Adrenal gland (tissue), 12 donors: ENCODE results near the gene HIVEP1. TPM values are rescaled to one million over a fixed set of nuclear protein-coding genes. Genes with fewer than 3 reads are reported as not detected.

ENCODE experiments used
- DNase-seq, 7 donors: peaks; one replicate each; pipeline ENCODE4 v3.0.0-alpha.2; 2019 to 2020
- H3K27ac ChIP-seq, 5 donors: fragments of 200-600 bp; sonication (generic) in 4 of 5; 1 replicate in 3 of 5; 2 replicates in 2 of 5; pipeline versions ENCODE4 v1.5.1 to v1.8.0; 2016 to 2020; ENCODE audit warnings: mild to moderate bottlenecking in 1 of 5
- H3K27me3 ChIP-seq: fragments of 200-600 bp; 2 replicates; pipeline ENCODE4 v1.8.0; 2021
- H3K36me3 ChIP-seq, 2 donors: fragments of 200-600 bp; replicated peaks in 1 of 2; 1 replicate in 1 of 2; 2 replicates in 1 of 2; pipeline versions ENCODE4 v1.5.1 to v1.8.0; 2018 to 2022
- H3K4me1 ChIP-seq, 2 donors: fragments of 200-600 bp; replicated peaks in 1 of 2; 1 replicate in 1 of 2; 2 replicates in 1 of 2; pipeline versions ENCODE4 v1.5.1 to v1.8.0; 2018 to 2021
- H3K4me3 ChIP-seq, 4 donors: fragments of 200-600 bp; sonication (generic) in 3 of 4; one replicate each; pipeline ENCODE4 v1.5.1; 2016 to 2018
- H3K9me3 ChIP-seq, 3 donors: fragments of 200-600 bp; sonication (generic) in 1 of 3; replicated peaks in 1 of 3; 1 replicate in 2 of 3; 2 replicates in 1 of 3; pipeline versions ENCODE4 v1.5.1 to v1.8.0; 2016 to 2021
- CTCF ChIP-seq, 6 experiments: fragments of 450-650 bp in 4 of 6; fragments of 200-600 bp in 2 of 6; sonication (generic) in 1 of 6; IDR thresholded peaks; 1 replicate in 5 of 6; 2 replicates in 1 of 6; pipeline versions ENCODE4 v1.5.1 to v1.8.0; 2016 to 2021; ENCODE audit warnings: antibody characterized with exemption in 6 of 6, mild to moderate bottlenecking in 2 of 6, moderate library complexity in 1 of 6
- POLR2A ChIP-seq, 2 donors: fragments of 450-650 bp; IDR thresholded peaks; one replicate each; pipeline ENCODE4 v1.6.1; 2017; ENCODE audit warnings: antibody characterized with exemption in 2 of 2, mild to moderate bottlenecking in 2 of 2, moderate library complexity in 1 of 2
- WGBS, 4 donors: extraction: QIAGEN DNeasy Blood & Tissue Kit in 2 of 4; methylation state at CpG; one replicate each; pipeline versions ENCODE4 v1.1.5 to v1.1.7; 2013 to 2017; 5-methylcytosine and 5-hydroxymethylcytosine counted together
- intact Hi-C, 2 donors: fragments of 100-400 bp; cut with DNase I; formaldehyde crosslinking; loops; one replicate each; pipeline versions ENCODE4 v1.14.1 to v1.15.0; 2022 to 2023
- polyA plus RNA-seq, 3 donors: library from polyadenylated mRNA; stranded (reverse); fragments of 200-250 nt in 2 of 3; fragments of 350-450 nt in 1 of 3; fragmentation: Illumina TruSeq in 1 of 3; extraction: RNeasy Lipid Tissue Mini Kit (QIAGEN cat#74804) in 1 of 3; gene quantifications; one replicate each; pipeline ENCODE4 v1.2.3, GENCODE V29; 2013 to 2014
- total RNA-seq, 9 donors: library from RNA; depleted of rRNA in 4 of 9; stranded (reverse); fragments of >200 nt in 4 of 9; fragments of 120-200 nt in 1 of 9; fragmentation: NEBNext Ultra II Directional in 1 of 9; extraction: Animal tissue kit (Norgen Biotek cat#: 25700) in 1 of 9; gene quantifications; one replicate each; pipeline versions ENCODE4 v1.1.0 to v1.2.4, GENCODE V29; 2013 to 2023
- donor health status: healthy with polysubstance abuse.
- donor health status: Bipolar disorder and iron deficiency.
- donor health status: DM: yes; HTN: yes; CAD: no.
- donor health status: DM: no; HTN: no; CAD: no.
- donor health status: DM: no; HTN: no; CAD: no.
- donor health status: DM: yes; HTN: yes; CAD: no.

The HIVEP1 gene
- total and polyA plus RNA-seq, 12 donors = 3.6 to 22.3 (median 11.9) TPM

GRCh38 chr6:11974089-11974488 lies 38.0 kb upstream of the HIVEP1 start:
- H3K27me3 ChIP-seq = no peaks in the 10 kb centered on the region
- no peaks in the 10 kb centered on the region for H3K9me3 ChIP-seq
- intact Hi-C loops = no loop called here
- TF ChIP-seq CTCF (IDR thresholded peaks at IDR 0.05) (no peak), POLR2A (IDR thresholded peaks at IDR 0.05) (no peak)
- no peak for DNase-seq
- peaks cover 5% of the 10 kb centered on the region in 2 donors for H3K4me1 ChIP-seq
- no peaks in the 10 kb centered on the region for H3K36me3 ChIP-seq
- H3K4me3 ChIP-seq = no peak overlapping the region
- no peak overlapping the region for H3K27ac ChIP-seq

- no peaks in the 10 kb centered on the region for H3K36me3 ChIP-seq
- H3K9me3 ChIP-seq = no peaks in the 10 kb centered on the region
- TF ChIP-seq POLR2A (IDR thresholded peaks at IDR 0.05) = no peak
- TF ChIP-seq CTCF (IDR thresholded peaks at IDR 0.05) = no peak
- 66 to 70% (median 68%) methylated on average over 14 of the region's 14 CpGs for WGBS, 4 donors
- peak in 6 of 7 donors; percentile 24 to 62 (median 38) for DNase-seq
- peaks cover 5% of the 10 kb centered on the region in 2 donors for H3K4me1 ChIP-seq
- no peaks in the 10 kb centered on the region for H3K27me3 ChIP-seq
- no peak overlapping the region for H3K4me3 ChIP-seq
- intact Hi-C loops = no loop called here
- H3K27ac ChIP-seq = no peak overlapping the region
Observed at GRCh38 chr6:11975353-11975977, 36.6 kb upstream of the HIVEP1 start.

- 71 to 83% (median 80%) methylated on average over 1 of the region's 1 CpG for WGBS, 4 donors
- Histone ChIP-seq H3K36me3 (no peaks in the 10 kb centered on the region), H3K4me1 (peaks cover 5% of the 10 kb centered on the region in 2 donors), H3K27me3 (no peaks in the 10 kb centered on the region), H3K4me3 (no peak overlapping the region), H3K27ac (no peak overlapping the region), H3K9me3 (no peaks in the 10 kb centered on the region)
- intact Hi-C loops = no loop called here
- DNase-seq = no peak
- TF ChIP-seq POLR2A (IDR thresholded peaks at IDR 0.05) (no peak), CTCF (IDR thresholded peaks at IDR 0.05) (no peak)
Observed at GRCh38 chr6:11976489-11976888, 35.6 kb upstream of the HIVEP1 start.

GRCh38 chr6:11977193-11977592 lies 34.9 kb upstream of the HIVEP1 start:
- no peak overlapping the region for H3K27ac ChIP-seq
- H3K4me1 ChIP-seq = peaks cover 5% of the 10 kb centered on the region in 2 donors
- 92 to 96% (median 93%) methylated on average over 5 of the region's 5 CpGs for WGBS, 4 donors
- intact Hi-C loops = no loop called here
- H3K36me3 ChIP-seq = no peaks in the 10 kb centered on the region
- H3K9me3 ChIP-seq = no peaks in the 10 kb centered on the region
- peaks cover 5% of the 10 kb centered on the region for H3K27me3 ChIP-seq
- TF ChIP-seq CTCF (IDR thresholded peaks at IDR 0.05) (no peak), POLR2A (IDR thresholded peaks at IDR 0.05) (no peak)
- DNase-seq = no peak
- no peak overlapping the region for H3K4me3 ChIP-seq
